ENCODE measurements around the gene FAM50A.
"Not testable (repeated sequence)": the region's sequence is repeated elsewhere in the genome, so short reads cannot be mapped to it uniquely, and the experiment has no call there.

FAM50A gene

GRCh38 chrX:154443992-154444754 lies at the start of gene FAM50A:
Gene FAM50A (plus strand): TSS chrX:154444141. CDS start chrX:154444236, 95 bp downstream.
- peak; percentile 74 to 83 (median 78) for DNase-seq

GRCh38 chrX:154396363-154396762 lies 47.6 kb upstream of the FAM50A start:
- DNase-seq = not testable (repeated sequence)

GRCh38 chrX:154396973-154397887 lies 46.7 kb upstream of the FAM50A start:
- DNase-seq = peak; percentile 59 to 87 (median 86)

GRCh38 chrX:154397888-154398667 lies 45.9 kb upstream of the FAM50A start, which contains the start of gene RPL10:
Gene RPL10 (plus strand): TSS chrX:154398377. CDS start chrX:154398520, 143 bp downstream.
- DNase-seq = peak; percentile 92 to 99 (median 97)

GRCh38 chrX:154398668-154399526 lies 45.0 kb upstream of the FAM50A start:
- peak; percentile 74 to 90 (median 89) for DNase-seq

GRCh38 chrX:154399527-154400368 lies 44.2 kb upstream of the FAM50A start:
- DNase-seq = no peak

GRCh38 chrX:154400369-154400817 lies 43.5 kb upstream of the FAM50A start:
- DNase-seq = not testable (repeated sequence)

GRCh38 chrX:154401045-154401799 lies 42.7 kb upstream of the FAM50A start:
- no peak for DNase-seq

- no peak for DNase-seq
Measured at GRCh38 chrX:154401918-154402621, 41.9 kb upstream of the FAM50A start.

GRCh38 chrX:154402622-154403127 lies 41.3 kb upstream of the FAM50A start:
- DNase-seq = no peak

- no peak for DNase-seq
Measured at GRCh38 chrX:154403192-154403591, 40.7 kb upstream of the FAM50A start.

- no peak for DNase-seq
Measured at GRCh38 chrX:154403858-154404257, 40.1 kb upstream of the FAM50A start.

GRCh38 chrX:154404625-154405192 lies 39.2 kb upstream of the FAM50A start:
- DNase-seq = no peak

- no peak for DNase-seq
Measured at GRCh38 chrX:154408659-154409221, 35.2 kb upstream of the FAM50A start.

GRCh38 chrX:154409222-154409871 lies 34.6 kb upstream of the FAM50A start, which contains the start of gene DNASE1L1:
Gene DNASE1L1 (minus strand): TSS chrX:154409254. CDS start chrX:154405568, 3,686 bp downstream.
- no peak for DNase-seq

GRCh38 chrX:154411981-154412340 lies 32.0 kb upstream of the FAM50A start:
- peak; percentile 62 to 75 (median 72) for DNase-seq

- no peak for DNase-seq
Measured at GRCh38 chrX:154412468-154412867, 31.5 kb upstream of the FAM50A start.

- DNase-seq = no peak
Measured at GRCh38 chrX:154413142-154413541, 30.8 kb upstream of the FAM50A start.
